Hepatocyte (in vitro differentiated cells): ENCODE results near the gene AFAP1. TPM values are rescaled to one million over a fixed set of nuclear protein-coding genes. Genes with fewer than 3 reads are reported as not detected.
A peak's percentile ranks its signal among the peaks of the same experiment; 100 is the strongest.

Experiments
- DNase-seq: peaks from one replicate; pipeline ENCODE4 v3.0.0-alpha.2; 2016; ENCODE audit warnings: low spot score
- H2AFZ ChIP-seq: fragments of 200-600 bp; sonication (generic); 2 replicates; pipeline ENCODE4 v1.6.0; 2016; ENCODE audit warnings: antibody characterized with exemption, mild to moderate bottlenecking
- H3K27ac ChIP-seq: fragments of 200-600 bp; sonication (generic); 2 replicates; pipeline ENCODE4 v1.5.1; 2016; ENCODE audit warnings: mild to moderate bottlenecking
- H3K27me3 ChIP-seq: fragments of 200-600 bp; sonication (generic); 2 replicates; pipeline ENCODE4 v1.6.1; 2016
- H3K36me3 ChIP-seq: fragments of 200-600 bp; sonication (generic); replicated peaks from 2 replicates; pipeline ENCODE4 v1.5.1; 2016; ENCODE audit warnings: low read depth; ENCODE audit not compliant: insufficient read depth
- H3K4me1 ChIP-seq: fragments of 200-600 bp; sonication (generic); 2 replicates; pipeline ENCODE4 v1.5.1; 2016; ENCODE audit warnings: mild to moderate bottlenecking, moderate library complexity; ENCODE audit not compliant: insufficient read depth
- H3K4me2 ChIP-seq: fragments of 200-600 bp; sonication (generic); 2 replicates; pipeline ENCODE4 v1.6.0; 2016
- H3K4me3 ChIP-seq: fragments of 200-600 bp; sonication (generic); 2 replicates; pipeline ENCODE4 v1.5.1; 2016; ENCODE audit warnings: mild to moderate bottlenecking
- H3K79me2 ChIP-seq: fragments of 200-600 bp; sonication (generic); 2 replicates; pipeline ENCODE4 v1.6.0; 2017; ENCODE audit warnings: mild to moderate bottlenecking
- H3K9me2 ChIP-seq: fragments of 200-600 bp; sonication (generic); replicated peaks from 2 replicates; pipeline ENCODE4 v1.6.0; 2017; ENCODE audit warnings: mild to moderate bottlenecking; ENCODE audit not compliant: insufficient read depth
- H3K9me3 ChIP-seq: fragments of 200-600 bp; sonication (generic); 2 replicates; pipeline ENCODE4 v1.5.1; 2016; ENCODE audit warnings: low read depth, mild to moderate bottlenecking
- H4K20me1 ChIP-seq: fragments of 200-600 bp; sonication (generic); 2 replicates; pipeline ENCODE4 v1.6.0; 2016; ENCODE audit warnings: mild to moderate bottlenecking; ENCODE audit not compliant: insufficient read depth, poor library complexity, severe bottlenecking
- EZH2 ChIP-seq: fragments of 200-600 bp; sonication (generic); IDR thresholded peaks from 2 replicates; pipeline ENCODE4 v1.6.1; 2016; ENCODE audit warnings: antibody characterized with exemption, mild to moderate bottlenecking, borderline replicate concordance
- EZH2phosphoT487 ChIP-seq: fragments of 200-600 bp; sonication (generic); IDR thresholded peaks from one replicate; pipeline ENCODE4 v1.6.1; 2018; ENCODE audit warnings: antibody characterized with exemption, mild to moderate bottlenecking, low read depth, moderate library complexity; ENCODE audit not compliant: unreplicated experiment, severe bottlenecking
- WGBS: methylation state at CpG from one replicate; pipeline ENCODE4 v1.1.6; 2016; ENCODE audit warnings: low lambda C conversion rate; ENCODE audit errors: missing lambda C conversion rate; 5-methylcytosine and 5-hydroxymethylcytosine counted together
- polyA plus RNA-seq: library from polyadenylated mRNA; unstranded; fragments of >200 nt; fragmentation: Nextera tagmentation; extraction: Ambion mirVana; gene quantifications from 2 replicates; pipeline ENCODE4 v1.2.1, GENCODE V29; 2016
- total RNA-seq: library from RNA; depleted of rRNA; stranded (reverse); fragments of >200 nt; gene quantifications from 2 replicates; pipeline ENCODE4 v1.2.3, GENCODE V29; 2014
- TF ChIP-seq, protein P1 (sequence below): fragments of 200-600 bp; sonication (generic); IDR thresholded peaks from 2 replicates; pipeline ENCODE4 v1.5.1; 2016; ENCODE audit warnings: antibody characterized with exemption, mild to moderate bottlenecking; ENCODE audit not compliant: poor library complexity

Gene AFAP1
- total and polyA plus RNA-seq, 2 experiments from 2014 or later: 9.3 to 16.2 TPM

DNA sequence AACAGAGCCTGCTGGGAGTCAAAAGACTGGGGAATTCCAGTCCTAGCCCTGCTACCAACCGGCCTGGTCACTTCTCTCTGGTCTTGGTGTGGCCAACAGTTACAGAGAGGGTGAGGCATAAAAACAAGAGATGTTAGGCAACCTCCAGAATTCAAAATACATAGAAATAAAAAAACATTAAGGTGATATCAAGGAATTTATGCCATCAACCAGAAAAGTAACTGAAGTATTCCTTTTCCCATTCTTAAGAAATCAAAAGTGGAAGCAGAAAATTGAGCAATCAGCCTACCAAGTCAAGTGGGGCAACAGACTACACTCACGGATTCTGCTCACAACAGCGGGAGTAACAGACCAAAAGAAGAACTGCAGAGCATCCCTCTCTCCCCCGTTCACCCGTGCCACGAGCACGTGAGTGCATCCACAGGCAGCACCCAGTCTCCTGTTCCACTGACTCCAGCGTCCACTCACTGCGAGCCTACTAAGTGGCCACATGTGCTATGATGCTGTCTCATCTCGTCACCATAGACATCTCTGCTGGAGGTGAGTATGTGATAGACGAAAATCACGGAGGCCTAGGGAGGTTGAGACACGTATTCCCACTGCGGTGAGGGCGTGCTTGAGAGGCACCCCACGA, 29.3 kb downstream of the AFAP1 start:
- Histone ChIP-seq H3K79me2 (peaks cover 91% of the 10 kb centered on the region), H3K36me3 (no peaks in the 10 kb centered on the region), H3K4me1 (peaks cover 41% of the 10 kb centered on the region), H3K4me3 (no peak overlapping the region), H3K9me3 (no peaks in the 10 kb centered on the region), H3K27me3 (no peaks in the 10 kb centered on the region), H4K20me1 (peaks cover 16% of the 10 kb centered on the region), H3K4me2 (peak overlapping the region; percentile 42), H2AFZ (no peak overlapping the region), H3K27ac (peak overlapping the region; percentile 62), H3K9me2 (no peaks in the 10 kb centered on the region)
- 81% methylated on average over 16 of the region's 16 CpGs for WGBS
- TF ChIP-seq EZH2phosphoT487 (no peak), EZH2 (no peak)
- TF ChIP-seq, protein P1, sequence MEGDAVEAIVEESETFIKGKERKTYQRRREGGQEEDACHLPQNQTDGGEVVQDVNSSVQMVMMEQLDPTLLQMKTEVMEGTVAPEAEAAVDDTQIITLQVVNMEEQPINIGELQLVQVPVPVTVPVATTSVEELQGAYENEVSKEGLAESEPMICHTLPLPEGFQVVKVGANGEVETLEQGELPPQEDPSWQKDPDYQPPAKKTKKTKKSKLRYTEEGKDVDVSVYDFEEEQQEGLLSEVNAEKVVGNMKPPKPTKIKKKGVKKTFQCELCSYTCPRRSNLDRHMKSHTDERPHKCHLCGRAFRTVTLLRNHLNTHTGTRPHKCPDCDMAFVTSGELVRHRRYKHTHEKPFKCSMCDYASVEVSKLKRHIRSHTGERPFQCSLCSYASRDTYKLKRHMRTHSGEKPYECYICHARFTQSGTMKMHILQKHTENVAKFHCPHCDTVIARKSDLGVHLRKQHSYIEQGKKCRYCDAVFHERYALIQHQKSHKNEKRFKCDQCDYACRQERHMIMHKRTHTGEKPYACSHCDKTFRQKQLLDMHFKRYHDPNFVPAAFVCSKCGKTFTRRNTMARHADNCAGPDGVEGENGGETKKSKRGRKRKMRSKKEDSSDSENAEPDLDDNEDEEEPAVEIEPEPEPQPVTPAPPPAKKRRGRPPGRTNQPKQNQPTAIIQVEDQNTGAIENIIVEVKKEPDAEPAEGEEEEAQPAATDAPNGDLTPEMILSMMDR: no peak
- no peak for DNase-seq

DNA sequence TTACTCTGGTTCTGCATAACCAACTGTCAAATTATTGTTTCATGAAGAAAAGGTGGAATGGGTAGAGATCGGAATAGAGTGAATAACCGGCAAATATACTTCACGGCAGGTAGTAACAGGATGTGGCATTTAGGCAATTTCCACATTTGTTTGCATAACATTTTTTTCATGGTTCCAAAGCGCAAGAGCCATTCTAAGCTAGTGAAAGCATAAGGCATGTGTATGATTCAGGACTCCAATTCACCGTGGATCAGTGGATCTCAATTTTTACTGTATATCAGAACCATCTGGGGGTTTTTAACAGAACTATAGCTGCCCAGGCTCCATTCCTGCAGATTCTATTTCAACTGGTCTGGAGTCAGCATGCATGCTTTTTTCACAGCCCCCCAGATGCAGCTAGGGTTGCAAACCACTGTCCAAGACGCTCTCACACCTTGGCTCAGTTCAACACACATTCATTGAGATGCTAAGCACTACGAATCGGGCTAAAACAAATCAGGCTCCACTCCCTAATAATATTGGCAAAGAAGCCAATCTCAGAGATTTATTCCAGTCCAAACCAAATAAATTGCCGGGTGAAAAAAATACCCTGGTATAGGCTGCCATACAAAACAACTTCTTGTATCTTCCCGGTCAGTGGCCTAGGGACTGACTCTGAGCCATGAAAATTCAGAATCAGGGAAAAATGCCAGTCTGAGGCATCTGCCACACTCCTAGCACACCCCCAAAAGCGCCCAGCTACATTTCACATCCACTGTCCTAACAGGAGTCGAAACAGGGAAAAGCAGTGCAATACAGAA, 30.0 kb downstream of the AFAP1 start:
- Histone ChIP-seq H4K20me1 (peaks cover 16% of the 10 kb centered on the region), H3K27me3 (no peaks in the 10 kb centered on the region), H2AFZ (no peak overlapping the region), H3K4me1 (peaks cover 43% of the 10 kb centered on the region), H3K4me3 (no peak overlapping the region), H3K9me2 (no peaks in the 10 kb centered on the region), H3K4me2 (peak overlapping the region; percentile 42), H3K9me3 (no peaks in the 10 kb centered on the region), H3K36me3 (no peaks in the 10 kb centered on the region), H3K79me2 (peaks cover 85% of the 10 kb centered on the region), H3K27ac (peak overlapping the region; percentile 62)
- TF ChIP-seq EZH2 (no peak), EZH2phosphoT487 (no peak)
- TF ChIP-seq, protein P1: no peak
- 84% methylated on average over 12 of the region's 12 CpGs for WGBS
- no peak for DNase-seq

DNA sequence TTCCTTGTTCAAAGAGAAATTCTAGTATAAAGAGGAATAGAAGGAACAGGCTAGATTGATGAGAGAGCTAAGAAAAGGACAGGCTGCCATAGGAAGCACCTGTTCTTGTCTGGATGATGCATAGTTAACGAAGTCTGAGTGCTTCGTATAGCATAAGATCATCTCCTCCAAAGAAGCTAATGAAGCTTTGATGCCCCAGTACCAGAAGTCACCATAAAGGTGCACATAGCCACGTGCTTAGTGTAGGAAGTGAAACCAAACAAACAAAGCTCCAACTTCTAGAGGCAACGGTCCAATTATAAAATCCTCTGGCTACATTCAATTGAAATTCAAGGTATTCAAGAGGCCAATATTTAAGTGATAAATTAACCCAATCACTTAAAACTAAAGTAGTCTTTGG, 31.0 kb downstream of the AFAP1 start:
- no peaks in the 10 kb centered on the region for H3K36me3 ChIP-seq
- no peak for DNase-seq
- 94% methylated on average over 4 of the region's 4 CpGs for WGBS
- H3K27me3 ChIP-seq: no peaks in the 10 kb centered on the region
- no peaks in the 10 kb centered on the region for H3K9me3 ChIP-seq
- H3K4me3 ChIP-seq: no peak overlapping the region
- no peaks in the 10 kb centered on the region for H3K9me2 ChIP-seq
- peaks cover 85% of the 10 kb centered on the region for H3K79me2 ChIP-seq
- TF ChIP-seq EZH2 (no peak), EZH2phosphoT487 (no peak)
- TF ChIP-seq, protein P1: no peak
- peaks cover 16% of the 10 kb centered on the region for H4K20me1 ChIP-seq
- H3K4me2 ChIP-seq: no peak overlapping the region
- H2AFZ ChIP-seq: no peak overlapping the region
- no peak overlapping the region for H3K27ac ChIP-seq
- H3K4me1 ChIP-seq: peaks cover 45% of the 10 kb centered on the region
